ENCODE data around the gene IGF2BP3.
"Not testable (repeated sequence)": the region's sequence is repeated elsewhere in the genome, so short reads cannot be mapped to it uniquely, and the experiment has no call there.

Gene IGF2BP3

GRCh38 chr7:23426876-23427275, 43.4 kb downstream of the IGF2BP3 start:
- DNase-seq = no peak

- no peak for DNase-seq
These were observed 47.4 kb downstream of the IGF2BP3 start for GRCh38 chr7:23422909-23423308.

- no peak for DNase-seq
These were observed 47.9 kb downstream of the IGF2BP3 start for GRCh38 chr7:23422384-23422783.

- no peak for DNase-seq
These were observed 50.4 kb downstream of the IGF2BP3 start for GRCh38 chr7:23419845-23420244.

- no peak for DNase-seq
These were observed 51.1 kb downstream of the IGF2BP3 start for GRCh38 chr7:23419160-23419559.

GRCh38 chr7:23418046-23418445, 52.2 kb downstream of the IGF2BP3 start:
- DNase-seq = no peak

GRCh38 chr7:23415198-23415597, 55.1 kb downstream of the IGF2BP3 start:
- no peak for DNase-seq

GRCh38 chr7:23410446-23411183, 59.7 kb downstream of the IGF2BP3 start:
- no peak for DNase-seq

- not testable (repeated sequence) for DNase-seq
These were observed 63.7 kb downstream of the IGF2BP3 start for GRCh38 chr7:23406564-23406963.

- DNase-seq = no peak
These were observed 65.1 kb downstream of the IGF2BP3 start for GRCh38 chr7:23405240-23405618.

GRCh38 chr7:23404546-23405239, 65.6 kb downstream of the IGF2BP3 start:
- DNase-seq = no peak

GRCh38 chr7:23403970-23404369, 66.3 kb downstream of the IGF2BP3 start:
- no peak for DNase-seq

- not testable (repeated sequence) for DNase-seq
These were observed 72.2 kb downstream of the IGF2BP3 start for GRCh38 chr7:23398090-23398489.

- DNase-seq = no peak
These were observed 73.0 kb downstream of the IGF2BP3 start for GRCh38 chr7:23397241-23397640.

GRCh38 chr7:23396222-23397015, 73.9 kb downstream of the IGF2BP3 start:
- DNase-seq = no peak

- DNase-seq = no peak
These were observed 75.7 kb downstream of the IGF2BP3 start for GRCh38 chr7:23394488-23395171.

GRCh38 chr7:23393636-23394035, 76.7 kb downstream of the IGF2BP3 start:
- no peak for DNase-seq

GRCh38 chr7:23389701-23390100, 80.6 kb downstream of the IGF2BP3 start:
- no peak for DNase-seq

GRCh38 chr7:23387583-23387982, 82.7 kb downstream of the IGF2BP3 start:
- DNase-seq = no peak

GRCh38 chr7:23385140-23385539, 85.2 kb downstream of the IGF2BP3 start:
- no peak for DNase-seq

GRCh38 chr7:23383225-23383624, 87.1 kb downstream of the IGF2BP3 start:
- DNase-seq = no peak

GRCh38 chr7:23380961-23381360, 89.3 kb downstream of the IGF2BP3 start:
- no peak for DNase-seq

Measured in nucleus accumbens (tissue), 56 donors.